Peyer's patch (tissue), 4 donors: ENCODE measurements around the gene NAA11.

ENCODE experiments used
- POLR2A ChIP-seq, 2 donors: fragments of 450-650 bp; IDR thresholded peaks; one replicate each; pipeline ENCODE4 v1.5.1; 2017; ENCODE audit warnings: antibody characterized with exemption in 2 of 2, mild to moderate bottlenecking in 2 of 2, moderate library complexity in 2 of 2
- TF ChIP-seq, protein P1 (sequence below), 6 experiments: fragments of 450-650 bp in 4 of 6; fragments of 200-600 bp in 2 of 6; sonication (generic) in 1 of 6; IDR thresholded peaks; one replicate each; pipeline ENCODE4 v1.5.1; 2017 to 2019; ENCODE audit warnings: antibody characterized with exemption in 6 of 6, mild to moderate bottlenecking in 3 of 6, moderate library complexity in 1 of 6

DNA sequence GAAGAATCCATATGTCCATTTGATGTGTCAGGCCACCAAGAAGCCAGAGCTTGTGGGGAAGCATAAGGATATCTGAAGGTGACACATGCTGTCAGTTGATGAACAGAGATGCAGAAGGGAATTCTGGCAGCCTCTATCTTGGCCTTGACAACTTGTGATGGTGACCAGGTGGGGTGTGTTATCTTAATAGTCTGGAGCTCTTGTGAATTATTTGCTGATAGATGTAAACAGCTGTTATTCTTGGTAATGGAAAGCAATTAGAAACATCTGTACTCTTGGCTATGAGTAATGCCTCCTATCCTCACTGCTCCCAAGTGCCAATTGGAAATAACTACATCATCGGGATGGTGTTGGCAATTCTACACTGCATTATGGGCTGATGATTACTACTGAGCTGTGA lies 51.9 kb downstream of the NAA11 start:
- TF ChIP-seq, protein P1, sequence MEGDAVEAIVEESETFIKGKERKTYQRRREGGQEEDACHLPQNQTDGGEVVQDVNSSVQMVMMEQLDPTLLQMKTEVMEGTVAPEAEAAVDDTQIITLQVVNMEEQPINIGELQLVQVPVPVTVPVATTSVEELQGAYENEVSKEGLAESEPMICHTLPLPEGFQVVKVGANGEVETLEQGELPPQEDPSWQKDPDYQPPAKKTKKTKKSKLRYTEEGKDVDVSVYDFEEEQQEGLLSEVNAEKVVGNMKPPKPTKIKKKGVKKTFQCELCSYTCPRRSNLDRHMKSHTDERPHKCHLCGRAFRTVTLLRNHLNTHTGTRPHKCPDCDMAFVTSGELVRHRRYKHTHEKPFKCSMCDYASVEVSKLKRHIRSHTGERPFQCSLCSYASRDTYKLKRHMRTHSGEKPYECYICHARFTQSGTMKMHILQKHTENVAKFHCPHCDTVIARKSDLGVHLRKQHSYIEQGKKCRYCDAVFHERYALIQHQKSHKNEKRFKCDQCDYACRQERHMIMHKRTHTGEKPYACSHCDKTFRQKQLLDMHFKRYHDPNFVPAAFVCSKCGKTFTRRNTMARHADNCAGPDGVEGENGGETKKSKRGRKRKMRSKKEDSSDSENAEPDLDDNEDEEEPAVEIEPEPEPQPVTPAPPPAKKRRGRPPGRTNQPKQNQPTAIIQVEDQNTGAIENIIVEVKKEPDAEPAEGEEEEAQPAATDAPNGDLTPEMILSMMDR (IDR thresholded peaks at IDR 0.05), result no peak
- TF ChIP-seq POLR2A (IDR thresholded peaks at IDR 0.05), result no peak
